ENCODE results near the gene ANKFN1. TPM values are rescaled to one million over a fixed set of nuclear protein-coding genes. Genes with fewer than 3 reads are reported as not detected.

ANKFN1 gene
- total RNA-seq, 1 donor from 2014 or later = 0.21 TPM

DNA sequence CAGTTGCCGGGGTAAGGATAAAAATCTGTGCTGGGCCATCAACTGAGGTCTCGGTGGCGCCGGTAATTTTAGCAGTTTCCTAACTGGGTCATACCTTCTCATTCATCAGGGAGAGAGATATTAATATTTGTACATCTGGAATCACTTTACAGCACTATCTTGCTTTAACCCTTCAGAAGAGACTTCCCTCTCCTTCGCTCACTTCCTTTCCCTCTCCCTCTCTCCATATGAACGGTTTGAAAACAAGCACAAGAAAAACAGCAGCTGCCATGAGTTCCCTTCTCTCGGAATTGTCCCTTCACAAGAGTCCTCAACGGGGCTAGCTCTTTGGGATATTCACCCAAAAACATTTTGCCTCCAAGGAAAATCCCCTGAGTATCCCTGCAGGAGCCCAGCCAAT lies 295.9 kb downstream of the ANKFN1 start:
- Mint-ChIP-seq H3K4me3 (no peak overlapping the region), H3K9me3 (no peaks in the 10 kb centered on the region), H3K27ac (ENCODE audit: unreplicated experiment) (no peak overlapping the region), H3K27me3 (ENCODE audit: low read depth) (peaks cover 2% of the 10 kb centered on the region), H3K36me3 (ENCODE audit: low read depth) (no peaks in the 10 kb centered on the region), H3K4me1 (no peaks in the 10 kb centered on the region)
- no peak for DNase-seq (ENCODE audit: low read depth, low spot score)
- TF ChIP-seq, protein P1, sequence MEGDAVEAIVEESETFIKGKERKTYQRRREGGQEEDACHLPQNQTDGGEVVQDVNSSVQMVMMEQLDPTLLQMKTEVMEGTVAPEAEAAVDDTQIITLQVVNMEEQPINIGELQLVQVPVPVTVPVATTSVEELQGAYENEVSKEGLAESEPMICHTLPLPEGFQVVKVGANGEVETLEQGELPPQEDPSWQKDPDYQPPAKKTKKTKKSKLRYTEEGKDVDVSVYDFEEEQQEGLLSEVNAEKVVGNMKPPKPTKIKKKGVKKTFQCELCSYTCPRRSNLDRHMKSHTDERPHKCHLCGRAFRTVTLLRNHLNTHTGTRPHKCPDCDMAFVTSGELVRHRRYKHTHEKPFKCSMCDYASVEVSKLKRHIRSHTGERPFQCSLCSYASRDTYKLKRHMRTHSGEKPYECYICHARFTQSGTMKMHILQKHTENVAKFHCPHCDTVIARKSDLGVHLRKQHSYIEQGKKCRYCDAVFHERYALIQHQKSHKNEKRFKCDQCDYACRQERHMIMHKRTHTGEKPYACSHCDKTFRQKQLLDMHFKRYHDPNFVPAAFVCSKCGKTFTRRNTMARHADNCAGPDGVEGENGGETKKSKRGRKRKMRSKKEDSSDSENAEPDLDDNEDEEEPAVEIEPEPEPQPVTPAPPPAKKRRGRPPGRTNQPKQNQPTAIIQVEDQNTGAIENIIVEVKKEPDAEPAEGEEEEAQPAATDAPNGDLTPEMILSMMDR (conservative IDR thresholded peaks at IDR 0.05) = no peak

GRCh38 chr17:56451629-56452028 lies 298.4 kb downstream of the ANKFN1 start:
- DNase-seq (ENCODE audit: low read depth, low spot score) = no peak
- TF ChIP-seq, protein P1 (conservative IDR thresholded peaks at IDR 0.05) = no peak
- Mint-ChIP-seq H3K27me3 (ENCODE audit: low read depth) (peaks cover 2% of the 10 kb centered on the region), H3K27ac (ENCODE audit: unreplicated experiment) (no peak overlapping the region), H3K9me3 (no peaks in the 10 kb centered on the region), H3K4me3 (no peak overlapping the region), H3K4me1 (no peaks in the 10 kb centered on the region), H3K36me3 (ENCODE audit: low read depth) (no peaks in the 10 kb centered on the region)

DNA sequence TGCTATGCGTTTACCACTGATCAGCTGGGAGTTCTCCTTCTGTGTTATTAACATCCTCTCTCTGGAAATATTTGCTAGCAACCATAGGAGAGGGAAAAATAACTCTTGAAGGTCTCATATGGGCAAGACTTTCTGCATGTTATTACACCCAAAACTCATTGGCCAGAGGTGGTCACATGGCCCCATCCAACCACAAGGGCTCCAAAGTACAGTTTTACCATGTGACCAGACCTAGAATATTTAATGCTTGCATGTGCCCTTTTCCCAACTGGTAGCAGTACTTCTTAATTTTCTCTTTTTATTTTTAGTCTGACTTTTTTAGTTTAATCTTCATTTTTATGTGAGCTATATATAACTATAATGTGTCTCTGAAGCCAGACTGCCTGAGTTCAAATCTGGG lies 299.2 kb downstream of the ANKFN1 start:
- Mint-ChIP-seq H3K27me3 (ENCODE audit: low read depth) (peaks cover 2% of the 10 kb centered on the region), H3K4me3 (no peak overlapping the region)
- TF ChIP-seq, protein P1 (conservative IDR thresholded peaks at IDR 0.05) = no peak

GRCh38 chr17:56457501-56457900 lies 304.2 kb downstream of the ANKFN1 start:
- H3K4me1 Mint-ChIP-seq = no peaks in the 10 kb centered on the region
- no peaks in the 10 kb centered on the region for H3K9me3 Mint-ChIP-seq
- DNase-seq (ENCODE audit: low read depth, low spot score) = no peak
- H3K4me3 Mint-ChIP-seq = no peak overlapping the region
- TF ChIP-seq, protein P1 (conservative IDR thresholded peaks at IDR 0.05) = no peak
- H3K27me3 Mint-ChIP-seq (ENCODE audit: low read depth) = no peaks in the 10 kb centered on the region
- no peak overlapping the region for H3K27ac Mint-ChIP-seq (ENCODE audit: unreplicated experiment)
- H3K36me3 Mint-ChIP-seq (ENCODE audit: low read depth) = no peaks in the 10 kb centered on the region

More for the DNA sequence above, 299.2 kb downstream of the ANKFN1 start:
- Mint-ChIP-seq H3K27ac (ENCODE audit: unreplicated experiment) (no peak overlapping the region), H3K36me3 (ENCODE audit: low read depth) (no peaks in the 10 kb centered on the region), H3K4me1 (no peaks in the 10 kb centered on the region), H3K9me3 (no peaks in the 10 kb centered on the region)
- DNase-seq (ENCODE audit: low read depth, low spot score) = no peak

GRCh38 chr17:56465886-56466285 lies 312.6 kb downstream of the ANKFN1 start:
- no peaks in the 10 kb centered on the region for H3K9me3 Mint-ChIP-seq
- H3K27ac Mint-ChIP-seq (ENCODE audit: unreplicated experiment) = no peak overlapping the region
- no peaks in the 10 kb centered on the region for H3K27me3 Mint-ChIP-seq (ENCODE audit: low read depth)
- DNase-seq (ENCODE audit: low read depth, low spot score) = no peak
- TF ChIP-seq, protein P1 (conservative IDR thresholded peaks at IDR 0.05) = no peak
- no peaks in the 10 kb centered on the region for H3K36me3 Mint-ChIP-seq (ENCODE audit: low read depth)
- H3K4me3 Mint-ChIP-seq = no peak overlapping the region
- H3K4me1 Mint-ChIP-seq = no peaks in the 10 kb centered on the region

DNA sequence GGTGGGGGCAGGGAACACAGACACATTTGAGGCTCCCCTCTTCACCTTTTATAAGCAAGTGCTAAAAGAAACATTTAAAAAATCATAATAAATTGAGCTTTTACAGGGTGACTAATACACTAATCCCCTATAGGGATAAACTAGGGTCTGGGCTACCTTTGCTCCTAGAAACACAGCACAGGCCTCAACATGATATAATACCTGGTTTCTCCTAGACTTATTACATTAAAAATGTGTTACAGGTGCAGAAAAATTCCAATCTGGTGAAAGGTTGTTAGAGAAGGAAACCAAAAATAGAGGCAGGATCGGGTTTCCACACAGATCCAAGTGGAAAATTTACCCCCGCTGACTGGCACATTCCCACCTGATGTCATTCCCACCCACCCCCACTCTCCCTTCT lies 315.6 kb downstream of the ANKFN1 start:
- Mint-ChIP-seq H3K36me3 (ENCODE audit: low read depth) (peaks cover 2% of the 10 kb centered on the region), H3K27me3 (ENCODE audit: low read depth) (no peaks in the 10 kb centered on the region), H3K4me3 (no peak overlapping the region), H3K9me3 (peaks cover 9% of the 10 kb centered on the region), H3K4me1 (no peaks in the 10 kb centered on the region), H3K27ac (ENCODE audit: unreplicated experiment) (no peak overlapping the region)
- TF ChIP-seq, protein P1 (conservative IDR thresholded peaks at IDR 0.05) = no peak
- DNase-seq (ENCODE audit: low read depth, low spot score) = no peak

Data from neural crest cell (in vitro differentiated cells).